ENCODE measurements around the gene TSPAN3. TPM values are rescaled to one million over a fixed set of nuclear protein-coding genes. Genes with fewer than 3 reads are reported as not detected.

TSPAN3 gene
- total and polyA plus RNA-seq, 10 of the 15 experiments (the other 5 are each of a cell fraction or from before 2014, with no cell fraction given), result 18.9 to 114 (median 57.2) TPM

GRCh38 chr15:77033729-77034671 lies 36.9 kb downstream of the TSPAN3 start:
- Histone ChIP-seq H3K4me3 (no peak overlapping the region), H3K27ac (ENCODE audit: control insufficient read depth, insufficient read depth) (no peak overlapping the region), H3K79me2 (ENCODE audit: control insufficient read depth, insufficient read depth, low read length) (no peaks in the 10 kb centered on the region), H3K4me1 (ENCODE audit: control insufficient read depth, insufficient read depth, low read length) (no peaks in the 10 kb centered on the region), H3K9me3 (replicated peaks; ENCODE audit: control insufficient read depth, insufficient read depth, low read length) (no peaks in the 10 kb centered on the region; the same call in 2 of the 3 replicates), H2AFZ (ENCODE audit: control insufficient read depth, low read depth, low read length) (no peak overlapping the region), H4K20me1 (ENCODE audit: control insufficient read depth, insufficient read depth) (no peaks in the 10 kb centered on the region), H3K36me3 (ENCODE audit: control insufficient read depth in 2 of 2, insufficient read depth in 2 of 2, low read length in 1 of 2) (peaks cover 0 to 4% of the 10 kb centered on the region in 2 experiments; a peak in 3 of 4 replicates), H3K9ac (ENCODE audit: control insufficient read depth, insufficient read depth, low read length) (no peak overlapping the region), H3K4me2 (ENCODE audit: control insufficient read depth, insufficient read depth) (no peak overlapping the region), H3K27me3 (replicated peaks in 1 of 2; ENCODE audit: control insufficient read depth in 2 of 2, insufficient read depth in 2 of 2, low read length in 1 of 2) (no peaks in the 10 kb centered on the region)
- ChIA-PET SMC1A (ENCODE audit: uncharacterized antibody, unreplicated experiment) (interaction anchor here (1.1 to 22.2 kb wide), 4 partner anchors 60 to 509 kb away, joined by 3 to 375 read pairs (median 4); no protein-coding TSS in a partner anchor), POLR2A (interaction anchor here (1.1 kb wide), 1 partner anchor 10 kb away, joined by 3 read pairs; no protein-coding TSS in a partner anchor), RAD21 (ENCODE audit: unreplicated experiment) (interaction anchor here (1.0 to 9.5 kb wide), 5 partner anchors 26 to 509 kb away, joined by 3 to 189 read pairs (median 4); no protein-coding TSS in a partner anchor), CTCF (interaction anchor here (0.8 to 17.4 kb wide), 13 partner anchors 11 to 509 kb away, joined by 3 to 483 read pairs (median 4); no protein-coding TSS in a partner anchor)
- intact Hi-C loops (cut with micrococcal nuclease; ENCODE audit: unreplicated experiment), result loop anchor here (5.0 kb wide), 1 partner anchor 48 kb away; no protein-coding TSS in a partner anchor
- in situ Hi-C loops (cut with MboI), result no loop called here
- WGBS (ENCODE audit: insufficient coverage, insufficient replicate concordance, low lambda C conversion rate, missing lambda C conversion rate), result 75% methylated on average over 11 of the region's 13 CpGs
- no peak for TF ChIP-seq KAT2A (conservative IDR thresholded peaks at IDR 0.05; ENCODE audit: control insufficient read depth, low read depth, low read length)
- peak; percentile 37; the same call in 1 of the 2 replicates for TF ChIP-seq POLR2A (IDR thresholded peaks at IDR 0.05; ENCODE audit: low read depth, low read length)
- FAIRE-seq (no peak), ATAC-seq (no peak), DNase-seq (ENCODE audit: low read depth, low spot score) (no peak)
- BruUV-seq (replicated peaks), result no TSS peak

GRCh38 chr15:77033417-77033728 lies 37.5 kb downstream of the TSPAN3 start:
- SMC1A ChIA-PET (ENCODE audit: uncharacterized antibody, unreplicated experiment), result interaction anchor here (1.6 to 22.2 kb wide), 2 partner anchors 59 to 510 kb away, joined by 4 to 375 read pairs; no protein-coding TSS in a partner anchor
- no peaks in the 10 kb centered on the region for H3K27me3 ChIP-seq (replicated peaks in 1 of 2; ENCODE audit: control insufficient read depth in 2 of 2, insufficient read depth in 2 of 2, low read length in 1 of 2)
- no peak for DNase-seq (ENCODE audit: low read depth, low spot score)
- TF ChIP-seq SPI1 (IDR thresholded peaks at IDR 0.05; ENCODE audit: borderline replicate concordance, insufficient read depth, low read depth, low read length) (no peak), NFIC (IDR thresholded peaks at IDR 0.05; ENCODE audit: low read depth, low read length) (no peak), CUX1 (IDR thresholded peaks at IDR 0.05; ENCODE audit: insufficient replicate concordance, low read depth, low read length) (no peak), GATAD2B (conservative IDR thresholded peaks at IDR 0.05; ENCODE audit: low read depth) (no peak), NFXL1 (IDR thresholded peaks at IDR 0.05; ENCODE audit: borderline replicate concordance) (no peak), SP1 (IDR thresholded peaks at IDR 0.05; ENCODE audit: low read depth, low read length) (no peak), KDM1A (IDR thresholded peaks at IDR 0.05; ENCODE audit: borderline replicate concordance) (no peak), FOXK2 (IDR thresholded peaks at IDR 0.05) (no peak)

More at GRCh38 chr15:77033417-77033728, 37.5 kb downstream of the TSPAN3 start:
- no peak overlapping the region for H3K4me2 ChIP-seq (ENCODE audit: control insufficient read depth, insufficient read depth)
- ATAC-seq (no peak), FAIRE-seq (no peak)
- ChIA-PET RAD21 (ENCODE audit: unreplicated experiment) (interaction anchor here (1.9 to 9.5 kb wide), 2 partner anchors 27 to 60 kb away, joined by 4 to 189 read pairs; no protein-coding TSS in a partner anchor), POLR2A (interaction anchor here (1.1 kb wide), 1 partner anchor 11 kb away, joined by 3 read pairs; no protein-coding TSS in a partner anchor), CTCF (interaction anchor here (0.8 to 17.4 kb wide), 5 partner anchors 10 to 510 kb away, joined by 3 to 483 read pairs (median 19); no protein-coding TSS in a partner anchor)
- H3K9ac ChIP-seq (ENCODE audit: control insufficient read depth, insufficient read depth, low read length), result no peak overlapping the region
- in situ Hi-C loops (cut with MboI) (no loop called here), intact Hi-C loops (cut with micrococcal nuclease; ENCODE audit: unreplicated experiment) (loop anchor here (5.0 kb wide), 1 partner anchor 49 kb away; no protein-coding TSS in a partner anchor)
- no peaks in the 10 kb centered on the region; the same call in 2 of the 3 replicates for H3K9me3 ChIP-seq (replicated peaks; ENCODE audit: control insufficient read depth, insufficient read depth, low read length)
- H3K79me2 ChIP-seq (ENCODE audit: control insufficient read depth, insufficient read depth, low read length), result no peaks in the 10 kb centered on the region
- H3K4me1 ChIP-seq (ENCODE audit: control insufficient read depth, insufficient read depth, low read length), result no peaks in the 10 kb centered on the region
- no peaks in the 10 kb centered on the region for H4K20me1 ChIP-seq (ENCODE audit: control insufficient read depth, insufficient read depth)
- H3K36me3 ChIP-seq (ENCODE audit: control insufficient read depth in 2 of 2, insufficient read depth in 2 of 2, low read length in 1 of 2), result peaks cover 0 to 4% of the 10 kb centered on the region in 2 experiments; a peak in 3 of 4 replicates
- no peak overlapping the region for H3K4me3 ChIP-seq
- H2AFZ ChIP-seq (ENCODE audit: control insufficient read depth, low read depth, low read length), result no peak overlapping the region
- 66% methylated on average over 4 of the region's 4 CpGs for WGBS (ENCODE audit: insufficient coverage, insufficient replicate concordance, low lambda C conversion rate, missing lambda C conversion rate)
- BruUV-seq (replicated peaks), result no TSS peak
- H3K27ac ChIP-seq (ENCODE audit: control insufficient read depth, insufficient read depth), result no peak overlapping the region
